Neural progenitor cell (in vitro differentiated cells): Measurements from ENCODE around the gene ATF4.

ENCODE experiments used
- CTCF ChIP-seq: fragments of 200-600 bp; sonication (generic); IDR thresholded peaks from 2 replicates; pipeline ENCODE4 v1.5.1; 2017; ENCODE audit warnings: antibody characterized with exemption, mild to moderate bottlenecking
- EZH2 ChIP-seq: fragments of 200-600 bp; sonication (generic); IDR thresholded peaks from 2 replicates; pipeline ENCODE4 v1.6.1; 2017; ENCODE audit warnings: antibody characterized with exemption, mild to moderate bottlenecking, moderate library complexity
- EZH2phosphoT487 ChIP-seq: fragments of 200-600 bp; sonication (generic); IDR thresholded peaks from 2 replicates; pipeline ENCODE4 v1.6.1; 2017; ENCODE audit warnings: antibody characterized with exemption

GRCh38 chr22:39571538-39571937 lies 51.2 kb downstream of the ATF4 start:
- TF ChIP-seq CTCF (no peak), EZH2phosphoT487 (no peak), EZH2 (no peak)
